ENCODE data around the gene KLK13.

Gene KLK13

DNA sequence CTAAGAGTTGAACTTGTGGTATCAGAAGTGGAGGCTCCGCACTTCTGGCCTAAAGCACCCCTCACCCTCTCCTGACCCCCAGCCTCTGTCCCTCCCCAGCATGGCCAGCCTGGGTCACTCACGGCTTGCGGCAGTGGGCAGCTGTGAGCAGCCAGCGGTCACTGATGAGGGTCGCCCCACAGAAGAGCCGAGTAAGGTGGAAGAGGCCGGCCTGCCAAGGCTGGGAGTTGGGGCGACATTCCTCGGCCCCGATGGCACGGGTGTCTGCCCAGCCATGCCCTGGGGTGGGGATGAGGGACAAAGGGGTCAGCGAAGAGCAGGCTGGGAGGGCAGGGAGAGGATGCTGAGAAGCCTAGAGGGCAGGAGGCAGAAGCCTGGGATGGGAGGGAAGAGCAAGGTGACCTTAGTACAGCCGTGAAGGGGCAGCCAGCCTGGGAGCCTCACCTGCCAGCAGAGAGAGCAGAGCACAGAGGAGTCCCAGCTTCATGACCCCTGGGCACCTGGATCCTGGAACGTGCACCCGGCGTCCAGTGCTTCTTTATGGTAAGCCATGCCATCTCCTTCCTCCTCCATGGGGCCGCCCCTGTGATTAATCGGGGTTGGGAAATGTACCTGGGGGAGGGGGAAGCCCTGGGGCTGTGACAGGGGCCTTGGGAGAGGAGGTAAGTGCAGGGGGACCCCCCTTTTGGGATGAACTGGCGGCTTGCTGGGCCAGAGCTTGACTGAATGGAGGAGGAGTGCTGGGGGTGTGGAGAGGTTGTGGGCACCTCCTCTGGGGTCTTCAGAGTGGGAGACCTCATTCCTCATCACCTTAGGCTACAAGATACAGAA is 55.6 kb downstream of the KLK13 start:
- no peak for ATAC-seq (ENCODE audit: insufficient read depth, low read depth)
- Histone ChIP-seq H3K27ac (ENCODE audit: low read length) (no peak overlapping the region), H3K27me3 (ENCODE audit: insufficient read depth, low read length, poor library complexity) (no peaks in the 10 kb centered on the region), H3K36me3 (ENCODE audit: insufficient read depth, low read length) (no peaks in the 10 kb centered on the region), H3K9me3 (ENCODE audit: insufficient read depth, low read length, severe bottlenecking) (no peaks in the 10 kb centered on the region), H4K20me1 (ENCODE audit: insufficient read depth, low read length) (no peaks in the 10 kb centered on the region), H3K4me2 (ENCODE audit: insufficient read depth, low read length) (no peak overlapping the region), H3K4me1 (ENCODE audit: insufficient read depth, low read length) (no peaks in the 10 kb centered on the region), H3K9ac (ENCODE audit: low read depth, low read length) (no peak overlapping the region), H3K4me3 (ENCODE audit: low read depth in 1 of 2, low read length in 2 of 2) (no peak overlapping the region), H2AFZ (ENCODE audit: low read depth, low read length) (no peak overlapping the region), H3K79me2 (ENCODE audit: insufficient read depth, low read length) (no peaks in the 10 kb centered on the region)
- DNase-seq = no peak
- TF ChIP-seq EZH2 (IDR thresholded peaks at IDR 0.05; ENCODE audit: borderline replicate concordance, low read depth, low read length, severe bottlenecking) (no peak), CTCF (IDR thresholded peaks at IDR 0.05; ENCODE audit: borderline replicate concordance, extremely low read depth, low read length, poor library complexity, severe bottlenecking) (no peak)

GRCh38 chr19:51007488-51007887 is 57.4 kb downstream of the KLK13 start:
- Histone ChIP-seq H3K27ac (ENCODE audit: low read length) (no peak overlapping the region), H3K27me3 (ENCODE audit: insufficient read depth, low read length, poor library complexity) (no peaks in the 10 kb centered on the region), H3K79me2 (ENCODE audit: insufficient read depth, low read length) (no peaks in the 10 kb centered on the region), H3K9me3 (ENCODE audit: insufficient read depth, low read length, severe bottlenecking) (no peaks in the 10 kb centered on the region), H3K36me3 (ENCODE audit: insufficient read depth, low read length) (no peaks in the 10 kb centered on the region), H3K9ac (ENCODE audit: low read depth, low read length) (no peak overlapping the region), H3K4me3 (ENCODE audit: low read depth in 1 of 2, low read length in 2 of 2) (no peak overlapping the region), H3K4me1 (ENCODE audit: insufficient read depth, low read length) (no peaks in the 10 kb centered on the region), H2AFZ (ENCODE audit: low read depth, low read length) (no peak overlapping the region), H3K4me2 (ENCODE audit: insufficient read depth, low read length) (no peak overlapping the region), H4K20me1 (ENCODE audit: insufficient read depth, low read length) (no peaks in the 10 kb centered on the region)
- ATAC-seq (ENCODE audit: insufficient read depth, low read depth) (no peak), DNase-seq (no peak)
- TF ChIP-seq CTCF (IDR thresholded peaks at IDR 0.05; ENCODE audit: borderline replicate concordance, extremely low read depth, low read length, poor library complexity, severe bottlenecking) = no peak
- no peak for TF ChIP-seq EZH2 (IDR thresholded peaks at IDR 0.05; ENCODE audit: borderline replicate concordance, low read depth, low read length, severe bottlenecking)

DNA sequence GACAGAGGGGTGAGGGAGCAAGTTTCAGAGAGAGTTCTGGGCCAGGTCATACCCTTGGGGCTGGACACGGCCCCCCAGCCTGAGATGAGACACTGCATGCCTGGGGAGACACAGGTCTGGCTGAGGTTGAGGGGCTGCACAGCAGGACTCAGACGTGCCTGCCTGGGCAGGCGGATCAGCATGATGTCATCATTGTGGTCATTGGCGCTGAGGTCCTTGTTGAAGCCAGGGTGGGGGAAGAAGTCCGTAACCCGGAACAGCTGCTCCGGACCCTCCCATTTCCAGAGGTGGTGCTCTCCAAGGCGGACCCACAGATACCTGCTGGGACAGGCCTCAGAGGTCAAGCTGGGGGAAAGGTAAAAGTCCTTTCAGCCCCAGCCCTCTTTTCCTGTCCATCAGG is 58.5 kb downstream of the KLK13 start:
- DNase-seq (no peak), ATAC-seq (ENCODE audit: insufficient read depth, low read depth) (no peak)
- H3K4me3 ChIP-seq (ENCODE audit: low read depth in 1 of 2, low read length in 2 of 2) = no peak overlapping the region
- H4K20me1 ChIP-seq (ENCODE audit: insufficient read depth, low read length) = no peaks in the 10 kb centered on the region
- no peaks in the 10 kb centered on the region for H3K9me3 ChIP-seq (ENCODE audit: insufficient read depth, low read length, severe bottlenecking)
- no peak overlapping the region for H3K27ac ChIP-seq (ENCODE audit: low read length)
- H3K36me3 ChIP-seq (ENCODE audit: insufficient read depth, low read length) = no peaks in the 10 kb centered on the region
- TF ChIP-seq CTCF (IDR thresholded peaks at IDR 0.05; ENCODE audit: borderline replicate concordance, extremely low read depth, low read length, poor library complexity, severe bottlenecking) = no peak
- no peaks in the 10 kb centered on the region for H3K4me1 ChIP-seq (ENCODE audit: insufficient read depth, low read length)
- H3K27me3 ChIP-seq (ENCODE audit: insufficient read depth, low read length, poor library complexity) = no peaks in the 10 kb centered on the region
- H3K9ac ChIP-seq (ENCODE audit: low read depth, low read length) = no peak overlapping the region
- no peak overlapping the region for H3K4me2 ChIP-seq (ENCODE audit: insufficient read depth, low read length)
- H2AFZ ChIP-seq (ENCODE audit: low read depth, low read length) = no peak overlapping the region
- no peaks in the 10 kb centered on the region for H3K79me2 ChIP-seq (ENCODE audit: insufficient read depth, low read length)
